Kidney epithelial cell (primary cell): ENCODE results near the gene CHD6. TPM values are rescaled to one million over a fixed set of nuclear protein-coding genes. Genes with fewer than 3 reads are reported as not detected.

ENCODE experiments used
- DNase-seq: peaks from one replicate; pipeline ENCODE4 v3.0.0-alpha.2; 2010; ENCODE audit warnings: low read depth
- H3K27me3 ChIP-seq: 2 replicates; pipeline ENCODE4 v1.6.0; 2011; ENCODE audit warnings: low read length; ENCODE audit not compliant: control insufficient read depth, insufficient read depth
- H3K36me3 ChIP-seq: 2 replicates; pipeline ENCODE4 v1.5.1; 2011; ENCODE audit warnings: low read length; ENCODE audit not compliant: control insufficient read depth, insufficient read depth
- H3K4me3 ChIP-seq: 2 replicates; pipeline ENCODE4 v1.5.1; 2011; ENCODE audit warnings: low read depth, mild to moderate bottlenecking, control low read depth, low read length
- total RNA-seq: library from RNA; depleted of rRNA; stranded (reverse); fragments of >200 nt; gene quantifications from 2 replicates; pipeline ENCODE4 v1.2.3, GENCODE V29; 2015
- TF ChIP-seq, protein P1 (sequence below): IDR thresholded peaks from 2 replicates; pipeline ENCODE4 v1.5.1; 2011; ENCODE audit warnings: mild to moderate bottlenecking, moderate library complexity, low read length, control low read depth, inconsistent platforms; ENCODE audit not compliant: insufficient read depth, poor library complexity, severe bottlenecking

The CHD6 gene
- total RNA-seq, 1 donor from 2014 or later: 19.6 TPM

DNA sequence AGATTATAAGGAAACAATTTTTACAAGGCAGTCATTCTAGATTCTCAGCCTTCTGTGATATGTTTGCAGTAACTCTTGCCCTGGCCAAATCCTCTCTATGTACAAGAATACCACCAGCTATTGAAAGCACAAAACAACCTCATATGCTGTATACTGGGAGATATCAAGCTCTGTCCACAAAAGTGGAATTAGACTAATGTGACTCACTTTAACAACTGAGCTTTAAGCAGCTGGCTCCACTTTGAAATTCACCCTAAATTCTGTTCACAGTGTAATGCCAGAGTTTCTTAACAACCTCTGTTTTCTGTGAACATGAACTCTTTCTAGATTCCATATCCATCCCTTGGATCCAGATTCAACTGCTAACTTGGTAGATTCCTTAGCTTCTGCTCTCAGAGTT lies 47.6 kb downstream of the CHD6 start:
- DNase-seq: no peak
- no peaks in the 10 kb centered on the region for H3K36me3 ChIP-seq
- TF ChIP-seq, protein P1, sequence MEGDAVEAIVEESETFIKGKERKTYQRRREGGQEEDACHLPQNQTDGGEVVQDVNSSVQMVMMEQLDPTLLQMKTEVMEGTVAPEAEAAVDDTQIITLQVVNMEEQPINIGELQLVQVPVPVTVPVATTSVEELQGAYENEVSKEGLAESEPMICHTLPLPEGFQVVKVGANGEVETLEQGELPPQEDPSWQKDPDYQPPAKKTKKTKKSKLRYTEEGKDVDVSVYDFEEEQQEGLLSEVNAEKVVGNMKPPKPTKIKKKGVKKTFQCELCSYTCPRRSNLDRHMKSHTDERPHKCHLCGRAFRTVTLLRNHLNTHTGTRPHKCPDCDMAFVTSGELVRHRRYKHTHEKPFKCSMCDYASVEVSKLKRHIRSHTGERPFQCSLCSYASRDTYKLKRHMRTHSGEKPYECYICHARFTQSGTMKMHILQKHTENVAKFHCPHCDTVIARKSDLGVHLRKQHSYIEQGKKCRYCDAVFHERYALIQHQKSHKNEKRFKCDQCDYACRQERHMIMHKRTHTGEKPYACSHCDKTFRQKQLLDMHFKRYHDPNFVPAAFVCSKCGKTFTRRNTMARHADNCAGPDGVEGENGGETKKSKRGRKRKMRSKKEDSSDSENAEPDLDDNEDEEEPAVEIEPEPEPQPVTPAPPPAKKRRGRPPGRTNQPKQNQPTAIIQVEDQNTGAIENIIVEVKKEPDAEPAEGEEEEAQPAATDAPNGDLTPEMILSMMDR: no peak

GRCh38 chr20:41567615-41568014 lies 50.6 kb downstream of the CHD6 start:
- H3K4me3 ChIP-seq: no peak overlapping the region
- no peak for DNase-seq
- no peaks in the 10 kb centered on the region for H3K27me3 ChIP-seq
- TF ChIP-seq, protein P1: no peak
- no peaks in the 10 kb centered on the region for H3K36me3 ChIP-seq

More for the DNA sequence above, 47.6 kb downstream of the CHD6 start:
- H3K27me3 ChIP-seq: no peaks in the 10 kb centered on the region
- no peak overlapping the region for H3K4me3 ChIP-seq

DNA sequence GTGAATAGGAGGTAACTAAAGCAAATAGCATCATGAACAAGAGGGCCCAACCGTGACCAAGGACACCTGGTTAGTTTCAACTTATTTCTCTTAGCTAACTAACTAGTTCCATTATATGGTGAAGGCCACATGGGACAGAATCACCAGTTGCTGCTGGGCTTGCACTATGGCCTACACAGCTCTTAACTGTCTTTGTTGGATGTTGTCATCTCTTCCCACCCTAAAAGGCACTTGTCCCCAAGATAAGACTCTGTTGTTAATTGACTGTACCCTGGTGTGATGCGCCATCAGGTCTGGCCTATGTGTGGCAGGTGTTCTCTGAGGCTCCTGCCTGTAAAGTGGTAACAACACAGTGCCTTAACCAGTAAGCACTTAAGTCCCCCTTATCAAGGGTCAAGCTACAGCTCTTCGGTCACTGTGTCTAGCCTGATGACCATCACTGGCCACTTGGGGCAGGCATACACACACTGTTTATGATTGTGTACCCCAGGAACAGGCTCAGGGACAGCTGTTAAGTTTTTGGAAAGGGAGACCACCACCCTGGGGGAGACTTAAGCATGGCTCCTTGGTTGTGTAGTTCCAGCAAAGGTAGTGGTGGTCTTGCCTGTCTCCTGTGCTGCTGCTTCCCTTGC lies 51.2 kb downstream of the CHD6 start:
- no peak for DNase-seq
- H3K4me3 ChIP-seq: no peak overlapping the region
- H3K36me3 ChIP-seq: no peaks in the 10 kb centered on the region
- no peaks in the 10 kb centered on the region for H3K27me3 ChIP-seq
- TF ChIP-seq, protein P1: no peak

- H3K4me3 ChIP-seq: no peak overlapping the region
- TF ChIP-seq, protein P1: no peak
- no peaks in the 10 kb centered on the region for H3K27me3 ChIP-seq
- H3K36me3 ChIP-seq: no peaks in the 10 kb centered on the region
- no peak for DNase-seq
Measured at GRCh38 chr20:41563087-41563486, 55.1 kb downstream of the CHD6 start.

GRCh38 chr20:41560970-41561369 lies 57.2 kb downstream of the CHD6 start:
- Histone ChIP-seq H3K36me3 (no peaks in the 10 kb centered on the region), H3K27me3 (no peaks in the 10 kb centered on the region), H3K4me3 (no peak overlapping the region)
- TF ChIP-seq, protein P1: no peak
- no peak for DNase-seq

DNA sequence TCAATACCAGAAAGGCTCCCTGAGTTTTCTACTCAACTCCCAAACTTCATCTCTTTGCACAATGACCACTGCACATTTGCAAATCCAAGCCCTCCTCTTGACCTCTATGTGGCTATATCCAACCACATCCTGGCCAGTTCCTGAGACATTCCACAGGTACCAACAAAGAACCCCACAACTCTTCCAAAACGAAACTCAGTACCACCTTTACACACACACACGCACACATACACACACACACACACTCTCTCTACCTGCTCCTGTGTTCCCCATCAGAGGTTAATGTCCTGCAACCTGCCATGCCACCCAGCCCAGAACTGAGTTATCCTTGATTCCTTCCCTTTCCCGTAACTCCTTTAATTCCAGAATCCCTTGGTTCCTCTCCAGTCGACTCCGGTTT lies 58.5 kb downstream of the CHD6 start:
- no peak for DNase-seq
- Histone ChIP-seq H3K27me3 (no peaks in the 10 kb centered on the region), H3K36me3 (no peaks in the 10 kb centered on the region), H3K4me3 (no peak overlapping the region)
- TF ChIP-seq, protein P1: no peak
